ENCODE measurements around the gene ELP1. TPM values are rescaled to one million over a fixed set of nuclear protein-coding genes. Genes with fewer than 3 reads are reported as not detected.
A peak's percentile ranks its signal among the peaks of the same experiment; 100 is the strongest.
"Not testable (repeated sequence)": the region's sequence is repeated elsewhere in the genome, so short reads cannot be mapped to it uniquely, and the experiment has no call there.

The ELP1 gene
- total RNA-seq, 1 experiment from 2014 or later: 29.1 TPM

GRCh38 chr9:108842610-108843295 is 91.2 kb downstream of the ELP1 start:
- Mint-ChIP-seq H3K4me3 (ENCODE audit: unreplicated experiment) (no peak overlapping the region), H3K27ac (ENCODE audit: unreplicated experiment) (no peak overlapping the region), H3K9me3 (ENCODE audit: unreplicated experiment) (no peaks in the 10 kb centered on the region), H3K36me3 (ENCODE audit: insufficient read depth, unreplicated experiment) (no peaks in the 10 kb centered on the region), H3K4me1 (ENCODE audit: low read depth, unreplicated experiment) (no peaks in the 10 kb centered on the region), H3K27me3 (ENCODE audit: insufficient read depth, unreplicated experiment) (no peaks in the 10 kb centered on the region)
- H3K4me1 ChIP-seq: no peaks in the 10 kb centered on the region; the same call in 1 of the 2 replicates
- ChIA-PET POLR2A (no interaction called here), CTCF (no interaction called here)
- TF ChIP-seq CTCF (IDR thresholded peaks at IDR 0.05; ENCODE audit: insufficient read depth in 1 of 2, low read depth in 1 of 2, low read length in 1 of 2, severe bottlenecking in 1 of 2, unreplicated experiment in 1 of 2): no peak
- DNase-seq: no peak
- no TSS peak for BruUV-seq (replicated peaks)
- intact Hi-C loops (cut with micrococcal nuclease; ENCODE audit: unreplicated experiment): no loop called here
- no peak overlapping the region for H3K4me3 ChIP-seq (ENCODE audit: low read depth, low read length)
- H3K9me3 ChIP-seq: no peaks in the 10 kb centered on the region
- no peaks in the 10 kb centered on the region for H3K27me3 ChIP-seq (replicated peaks; ENCODE audit: control insufficient read depth, insufficient read depth, low read length)
- H3K36me3 ChIP-seq (ENCODE audit: control insufficient read depth, insufficient read depth, low read length): no peaks in the 10 kb centered on the region

GRCh38 chr9:108839561-108839960 is 94.4 kb downstream of the ELP1 start:
- not testable (repeated sequence) for H3K4me1 ChIP-seq

GRCh38 chr9:108838017-108838416 is 95.9 kb downstream of the ELP1 start:
- no peak overlapping the region for H3K4me3 ChIP-seq (ENCODE audit: low read depth, low read length)
- no peaks in the 10 kb centered on the region for H3K9me3 ChIP-seq
- no peaks in the 10 kb centered on the region for H3K27me3 ChIP-seq (replicated peaks; ENCODE audit: control insufficient read depth, insufficient read depth, low read length)
- TF ChIP-seq CTCF (IDR thresholded peaks at IDR 0.05; ENCODE audit: insufficient read depth in 1 of 2, low read depth in 1 of 2, low read length in 1 of 2, severe bottlenecking in 1 of 2, unreplicated experiment in 1 of 2): no peak
- intact Hi-C loops (cut with micrococcal nuclease; ENCODE audit: unreplicated experiment): no loop called here
- Mint-ChIP-seq H3K9me3 (ENCODE audit: unreplicated experiment) (no peaks in the 10 kb centered on the region), H3K27me3 (ENCODE audit: insufficient read depth, unreplicated experiment) (no peaks in the 10 kb centered on the region), H3K36me3 (ENCODE audit: insufficient read depth, unreplicated experiment) (no peaks in the 10 kb centered on the region), H3K27ac (ENCODE audit: unreplicated experiment) (no peak overlapping the region), H3K4me1 (ENCODE audit: low read depth, unreplicated experiment) (no peaks in the 10 kb centered on the region), H3K4me3 (ENCODE audit: unreplicated experiment) (no peak overlapping the region)
- no TSS peak for BruUV-seq (replicated peaks)
- H3K36me3 ChIP-seq (ENCODE audit: control insufficient read depth, insufficient read depth, low read length): no peaks in the 10 kb centered on the region
- DNase-seq: peak in 1 of 2 experiments; percentile 16
- no peaks in the 10 kb centered on the region; the same call in 1 of the 2 replicates for H3K4me1 ChIP-seq
- POLR2A ChIA-PET: no interaction called here
- CTCF ChIA-PET: no interaction called here

More at GRCh38 chr9:108839561-108839960, 94.4 kb downstream of the ELP1 start:
- H3K36me3 ChIP-seq (ENCODE audit: control insufficient read depth, insufficient read depth, low read length); POLR2A ChIA-PET; H3K27ac Mint-ChIP-seq (ENCODE audit: unreplicated experiment); H3K4me1 Mint-ChIP-seq (ENCODE audit: low read depth, unreplicated experiment); CTCF ChIA-PET; intact Hi-C loops (cut with micrococcal nuclease; ENCODE audit: unreplicated experiment); H3K4me3 ChIP-seq (ENCODE audit: low read depth, low read length); H3K4me3 Mint-ChIP-seq (ENCODE audit: unreplicated experiment); H3K27me3 ChIP-seq (replicated peaks; ENCODE audit: control insufficient read depth, insufficient read depth, low read length); H3K36me3 Mint-ChIP-seq (ENCODE audit: insufficient read depth, unreplicated experiment); H3K9me3 Mint-ChIP-seq (ENCODE audit: unreplicated experiment); H3K9me3 ChIP-seq; DNase-seq; H3K27me3 Mint-ChIP-seq (ENCODE audit: insufficient read depth, unreplicated experiment); BruUV-seq (replicated peaks): not testable (repeated sequence)

Data from Caco-2 (cell line).